ENCODE results near the gene MAST3.

Gene MAST3

DNA sequence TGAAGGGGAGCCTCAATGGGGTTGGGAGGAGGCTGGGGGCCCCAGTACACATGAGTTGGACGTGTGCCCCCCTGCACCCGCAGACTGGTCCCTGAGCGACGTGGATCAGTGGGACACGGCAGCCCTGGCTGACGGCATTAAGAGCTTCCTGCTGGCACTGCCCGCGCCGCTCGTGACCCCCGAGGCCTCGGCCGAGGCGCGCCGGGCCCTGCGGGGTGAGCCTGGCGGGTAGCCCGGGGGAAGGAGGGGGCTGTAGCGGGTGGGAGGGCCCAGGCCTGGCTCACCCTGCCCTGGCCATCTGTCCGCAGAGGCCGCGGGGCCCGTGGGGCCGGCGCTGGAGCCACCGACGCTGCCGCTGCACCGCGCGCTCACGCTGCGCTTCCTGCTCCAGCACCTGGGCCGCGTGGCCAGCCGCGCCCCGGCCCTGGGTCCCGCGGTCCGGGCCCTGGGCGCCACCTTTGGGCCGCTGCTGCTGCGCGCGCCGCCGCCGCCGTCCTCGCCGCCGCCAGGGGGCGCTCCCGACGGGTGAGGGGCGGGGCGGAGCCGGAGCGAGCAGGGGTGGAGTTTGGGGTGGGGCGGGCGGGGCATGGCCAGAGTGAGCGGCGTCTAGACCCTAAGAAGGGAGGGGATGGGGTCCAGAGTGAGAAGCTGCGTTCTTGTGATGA lies 63.5 kb downstream of the MAST3 start:
- peak; percentile 54 for DNase-seq

DNA sequence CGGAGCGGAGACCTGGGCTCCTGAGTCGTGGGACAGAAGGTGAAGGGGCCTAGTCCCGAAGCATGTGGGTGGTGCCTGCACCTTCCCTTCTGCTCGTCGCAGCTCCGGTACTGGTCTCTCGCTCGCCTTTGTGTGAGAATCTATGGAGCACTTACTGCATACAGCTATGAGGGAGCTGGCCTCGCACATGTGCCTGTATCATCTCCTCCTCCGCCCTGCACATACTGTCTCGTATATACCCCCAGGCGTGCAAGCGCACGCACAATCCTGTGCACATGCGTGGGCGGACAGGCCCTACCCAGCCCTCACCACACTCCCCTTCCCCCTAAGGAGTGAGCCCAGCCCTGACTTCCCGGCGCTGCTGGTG lies 64.0 kb downstream of the MAST3 start:
- no peak for DNase-seq

DNA sequence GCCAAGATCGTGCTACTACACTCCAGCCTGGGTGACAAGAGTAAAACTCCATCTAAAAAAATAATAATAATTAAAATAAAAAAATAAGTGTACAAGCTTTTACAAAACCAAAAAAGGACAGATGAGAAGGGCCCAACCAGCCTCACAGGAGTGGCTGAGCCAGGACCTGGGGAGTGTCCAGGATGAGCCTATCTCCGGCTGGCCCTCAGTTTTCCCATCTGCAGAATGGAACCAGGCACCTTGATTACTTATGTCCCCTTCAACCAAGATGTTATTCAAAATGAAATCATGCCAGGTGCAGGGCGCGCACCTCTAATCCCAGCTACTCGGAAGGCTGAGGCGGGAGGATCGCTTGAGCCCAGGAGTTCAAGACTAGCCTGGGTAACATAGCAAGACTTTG lies 66.5 kb downstream of the MAST3 start:
- no peak for DNase-seq

DNA sequence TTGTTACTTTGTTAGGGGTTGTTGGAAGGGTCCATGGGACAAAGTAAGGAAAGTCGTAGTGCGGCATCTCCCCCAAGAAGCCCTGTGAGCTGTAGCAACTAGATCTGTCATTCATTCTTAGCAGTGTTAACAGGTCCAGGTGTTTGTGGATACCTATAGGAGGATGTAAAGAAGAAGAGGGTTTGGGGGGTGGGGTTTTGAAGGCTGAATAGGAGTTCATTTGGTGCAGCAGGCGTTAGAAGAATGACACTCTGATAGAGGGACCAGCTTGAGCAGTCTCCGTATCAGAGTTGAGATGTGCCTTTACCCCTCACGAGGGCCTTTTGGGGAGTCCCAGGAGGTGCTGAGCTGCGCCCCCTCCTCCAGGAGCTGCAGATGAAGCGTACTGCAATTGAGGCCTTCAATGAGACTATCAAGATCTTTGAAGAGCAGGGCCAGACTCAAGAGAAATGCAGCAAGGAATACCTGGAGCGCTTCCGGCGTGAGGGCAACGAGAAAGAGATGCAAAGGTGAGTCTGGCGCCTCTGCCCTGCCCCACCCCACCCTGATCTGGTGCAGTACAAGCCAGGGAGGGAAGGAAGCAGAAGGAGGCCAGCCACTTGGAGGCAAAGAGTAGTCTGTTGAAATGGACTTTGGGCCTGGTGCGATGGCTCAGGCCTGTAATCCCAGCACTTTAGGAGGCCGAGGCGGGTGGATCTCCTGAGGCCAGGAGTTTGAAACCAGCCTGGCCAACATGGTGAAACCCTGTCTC lies 68.4 kb downstream of the MAST3 start:
- no peak for DNase-seq

DNA sequence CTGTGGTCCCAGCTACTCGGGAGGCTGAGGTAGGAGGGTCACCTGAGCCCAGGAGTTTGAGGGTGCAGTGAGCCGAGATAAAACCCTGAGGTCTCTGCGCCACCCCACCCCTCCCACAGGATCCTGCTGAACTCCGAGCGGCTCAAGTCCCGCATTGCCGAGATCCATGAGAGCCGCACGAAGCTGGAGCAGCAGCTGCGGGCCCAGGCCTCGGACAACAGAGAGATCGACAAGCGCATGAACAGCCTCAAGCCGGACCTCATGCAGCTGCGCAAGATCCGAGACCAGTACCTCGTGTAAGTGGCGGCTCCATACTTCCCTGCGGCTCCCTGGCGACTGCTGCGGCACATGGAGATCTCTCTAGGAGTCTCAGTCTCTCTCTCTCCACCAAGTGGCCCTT lies 69.4 kb downstream of the MAST3 start:
- no peak for DNase-seq

DNA sequence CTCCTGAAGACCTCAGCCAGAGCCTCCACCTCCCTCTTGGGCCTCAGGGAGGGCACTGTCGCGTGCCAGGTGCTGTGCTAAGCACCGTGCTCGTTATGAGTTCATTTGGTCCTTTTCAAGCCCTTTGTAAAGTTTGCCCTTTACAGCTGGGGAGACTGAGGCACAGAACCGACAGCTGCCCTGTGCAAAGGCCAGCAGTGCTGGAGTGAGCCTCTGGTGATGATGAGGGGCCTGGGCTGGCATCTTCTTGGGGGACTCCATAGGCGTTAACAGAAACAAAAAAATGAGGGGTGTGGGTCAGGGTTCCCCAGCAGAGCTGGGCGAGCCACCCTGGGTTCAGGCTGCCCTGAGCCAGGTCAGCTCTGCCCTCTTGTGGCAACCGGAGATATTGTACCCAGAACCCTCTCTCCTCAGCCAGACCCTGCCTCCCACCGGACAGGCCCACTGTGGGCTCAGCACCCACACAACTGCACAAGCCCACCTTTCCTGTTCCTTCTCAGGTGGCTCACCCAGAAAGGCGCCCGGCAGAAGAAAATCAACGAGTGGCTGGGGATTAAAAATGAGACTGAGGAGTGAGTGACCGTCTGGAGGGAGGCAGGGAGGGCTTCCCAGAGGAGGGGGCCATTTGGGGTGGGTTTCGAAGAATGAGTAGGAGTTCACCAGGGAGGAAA lies 70.5 kb downstream of the MAST3 start:
- DNase-seq = peak; percentile 29

DNA sequence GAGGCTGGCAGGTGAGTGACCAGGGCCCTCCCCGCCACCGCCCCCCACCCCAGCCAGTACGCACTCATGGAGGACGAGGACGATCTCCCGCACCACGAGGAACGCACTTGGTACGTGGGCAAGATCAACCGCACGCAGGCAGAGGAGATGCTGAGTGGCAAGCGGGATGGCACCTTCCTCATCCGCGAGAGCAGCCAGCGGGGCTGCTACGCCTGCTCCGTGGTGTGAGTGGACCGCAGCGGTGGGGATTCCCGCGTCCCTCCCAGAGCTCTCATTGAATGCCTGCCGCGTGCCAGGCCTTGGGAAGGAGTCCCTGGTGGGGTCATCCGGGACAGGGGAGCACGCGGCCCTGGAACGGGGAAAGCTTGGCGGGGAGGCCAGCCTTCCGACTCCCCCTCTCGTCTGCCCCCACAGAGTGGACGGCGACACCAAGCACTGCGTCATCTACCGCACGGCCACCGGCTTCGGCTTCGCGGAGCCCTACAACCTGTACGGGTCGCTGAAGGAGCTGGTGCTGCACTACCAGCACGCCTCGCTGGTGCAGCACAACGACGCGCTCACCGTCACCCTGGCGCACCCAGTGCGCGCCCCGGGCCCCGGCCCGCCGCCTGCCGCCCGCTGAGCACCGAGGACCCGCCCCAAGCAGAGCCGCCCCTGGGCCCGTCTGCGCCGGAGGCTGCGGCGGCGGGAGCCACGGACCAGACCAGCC lies 71.2 kb downstream of the MAST3 start:
- no peak for DNase-seq

DNA sequence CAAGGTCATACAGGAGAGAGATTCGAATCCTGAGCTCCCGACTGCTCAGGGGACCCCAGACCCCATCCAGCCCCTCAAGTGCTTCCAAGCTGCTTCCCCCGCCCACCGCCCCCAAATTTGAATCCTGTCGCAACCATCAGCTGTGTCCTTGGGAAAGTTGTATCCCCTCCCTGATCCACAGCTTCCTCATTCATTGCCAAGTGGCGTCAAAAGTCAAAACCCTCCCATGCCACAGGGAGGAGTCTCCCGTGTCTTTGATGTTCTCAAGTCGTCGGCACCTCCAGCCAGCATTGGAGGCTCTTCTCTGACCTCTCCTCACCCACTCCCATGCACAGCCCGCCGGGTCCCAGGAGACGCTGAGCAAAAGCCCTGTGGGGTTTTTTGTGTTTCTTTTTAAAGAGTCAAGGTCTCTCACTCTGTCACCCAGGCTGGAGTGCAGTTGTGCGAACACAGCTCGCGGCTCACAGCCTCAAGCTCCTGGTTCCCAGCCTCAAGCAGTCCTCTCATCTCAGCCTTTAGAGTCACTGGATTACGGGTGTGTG lies 73.2 kb downstream of the MAST3 start:
- no peak for DNase-seq

DNA sequence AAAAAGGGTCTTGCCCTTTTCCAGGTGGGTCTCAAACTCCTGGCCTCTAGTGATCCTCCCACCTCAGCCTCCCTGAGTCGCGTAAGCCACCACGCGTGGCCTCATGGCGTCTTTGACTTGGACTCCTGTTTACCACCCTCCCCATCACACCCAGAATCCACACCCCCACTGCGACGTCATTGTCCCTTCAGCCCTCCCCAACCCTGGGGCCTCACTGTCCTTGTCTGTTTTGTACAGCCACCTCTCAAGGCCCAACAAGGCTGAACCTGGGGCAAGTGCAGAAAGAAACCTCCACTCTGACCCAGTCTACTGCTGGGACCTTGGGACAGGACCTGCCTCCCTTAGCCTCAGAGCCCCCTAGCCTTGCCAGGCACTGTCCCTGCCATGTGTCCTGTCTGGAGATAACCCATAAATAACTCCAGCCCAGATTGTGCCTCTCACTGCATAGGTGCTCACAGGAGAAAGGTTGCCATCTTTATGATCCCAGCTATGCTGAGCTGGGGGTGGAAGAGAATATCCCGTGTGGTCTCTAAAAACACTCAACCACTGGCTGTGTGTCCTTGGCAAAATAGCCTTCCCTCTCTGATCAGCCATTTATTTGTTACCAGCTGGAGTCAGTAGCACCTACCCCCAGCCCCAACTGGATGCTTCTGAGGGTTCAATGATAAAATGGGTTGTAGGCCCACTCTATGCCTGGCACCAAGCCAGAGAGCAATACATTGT lies 74.2 kb downstream of the MAST3 start:
- DNase-seq = no peak

DNA sequence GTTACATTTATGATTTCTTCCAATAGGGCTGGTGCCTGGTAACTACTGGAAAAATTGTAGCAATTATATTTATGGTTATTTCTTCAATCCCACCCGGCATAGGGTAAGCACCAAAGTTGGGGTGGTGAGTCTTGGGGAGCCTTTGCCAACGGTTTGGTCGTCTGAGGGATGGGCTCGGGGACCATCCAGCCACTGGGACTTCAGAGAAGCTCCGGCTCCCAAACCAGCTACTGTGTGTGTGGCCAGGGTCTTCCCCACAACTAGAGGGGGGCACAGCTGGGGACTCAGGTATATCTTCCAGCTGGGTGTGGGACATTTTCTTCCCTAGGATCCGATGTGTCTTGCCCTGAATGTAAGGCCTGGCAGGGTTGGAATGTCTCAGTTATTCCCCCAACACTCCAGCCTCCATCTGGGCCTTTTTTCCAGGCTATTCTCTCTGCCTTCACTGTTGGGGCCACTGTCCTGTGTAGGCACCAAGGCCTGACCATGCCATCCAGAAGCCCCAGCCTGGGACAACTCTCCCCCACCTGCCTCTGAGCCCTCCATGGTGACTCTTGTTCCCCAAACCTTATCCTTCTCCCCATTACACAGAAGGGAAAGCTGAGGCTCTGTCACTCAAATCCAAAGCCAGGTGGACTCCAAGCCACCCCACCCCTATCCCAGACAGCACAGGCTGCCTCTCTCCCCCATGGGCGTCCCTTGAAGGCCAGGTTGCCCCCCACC lies 74.9 kb downstream of the MAST3 start:
- DNase-seq = no peak

DNA sequence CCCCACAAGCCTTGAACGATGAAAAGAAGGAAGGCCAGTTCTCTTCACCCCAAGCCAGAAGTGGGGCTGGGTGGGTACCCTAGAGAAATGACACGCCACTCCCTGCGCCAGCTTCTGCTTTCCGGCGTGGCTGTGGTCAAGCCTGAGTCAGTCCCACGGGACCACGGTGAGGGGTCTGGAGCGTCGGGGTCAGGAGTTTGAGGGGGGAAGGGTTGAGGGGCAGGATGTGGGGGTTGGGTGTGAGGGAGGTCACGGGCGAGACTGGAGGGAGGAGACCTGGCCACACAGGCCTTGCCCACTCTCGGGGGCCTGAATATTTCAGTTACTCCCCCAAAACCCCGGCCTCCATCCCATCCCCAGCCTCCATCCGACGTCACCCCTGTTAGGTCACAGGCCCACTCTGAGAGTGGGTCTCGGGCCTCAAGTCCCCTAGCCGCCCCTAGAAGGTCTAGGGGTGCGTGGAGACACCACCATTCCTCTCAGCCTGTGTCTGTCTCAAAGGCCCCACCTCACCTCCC lies 75.5 kb downstream of the MAST3 start:
- peak; percentile 58 for DNase-seq

DNA sequence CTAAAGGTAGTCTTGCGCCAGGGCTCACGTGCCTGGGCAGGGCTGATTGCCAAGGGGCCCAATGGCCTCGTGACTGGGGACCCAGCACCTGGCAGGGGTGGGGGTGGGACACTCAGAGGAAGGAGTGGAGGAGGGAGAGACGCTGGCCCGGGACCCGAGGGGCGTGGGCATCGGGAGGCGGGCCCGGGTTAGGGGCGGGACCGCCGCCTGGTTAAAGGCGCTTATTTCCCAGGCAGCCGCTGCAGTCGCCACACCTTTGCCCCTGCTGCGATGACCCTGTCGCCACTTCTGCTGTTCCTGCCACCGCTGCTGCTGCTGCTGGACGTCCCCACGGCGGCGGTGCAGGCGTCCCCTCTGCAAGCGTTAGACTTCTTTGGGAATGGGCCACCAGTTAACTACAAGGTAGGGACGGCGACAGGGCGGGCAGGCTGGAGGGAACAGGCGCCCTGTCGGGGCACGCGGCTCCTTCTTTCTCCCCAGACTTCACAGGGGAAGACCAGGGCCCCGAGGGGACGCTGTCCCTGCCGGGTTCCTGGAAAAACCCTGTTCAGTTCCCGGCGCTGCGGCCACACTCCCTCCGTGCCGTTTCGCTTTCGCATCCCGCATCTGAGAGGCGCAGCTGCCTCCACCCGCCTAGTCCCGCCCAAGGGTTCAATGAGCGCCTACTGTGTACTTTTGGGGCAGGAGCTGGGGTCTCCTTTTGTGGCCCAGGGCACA lies 76.2 kb downstream of the MAST3 start, which contains the start of gene IFI30:
TSS of gene IFI30 (plus strand) at position 242 of the 717 bp plus-strand sequence. CDS start at position 271, 29 bp downstream.
- DNase-seq = peak; percentile 33

DNA sequence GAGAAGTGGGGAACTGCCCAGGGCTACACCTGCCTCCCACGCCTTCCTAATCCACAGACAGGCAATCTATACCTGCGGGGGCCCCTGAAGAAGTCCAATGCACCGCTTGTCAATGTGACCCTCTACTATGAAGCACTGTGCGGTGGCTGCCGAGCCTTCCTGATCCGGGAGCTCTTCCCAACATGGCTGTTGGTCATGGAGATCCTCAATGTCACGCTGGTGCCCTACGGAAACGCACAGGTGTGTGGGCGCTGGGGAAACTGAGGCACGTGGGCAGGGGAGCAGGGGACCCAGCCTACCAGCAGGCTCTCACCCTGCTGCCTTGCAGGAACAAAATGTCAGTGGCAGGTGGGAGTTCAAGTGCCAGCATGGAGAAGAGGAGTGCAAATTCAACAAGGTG lies 77.4 kb downstream of the MAST3 start:
- DNase-seq = no peak

DNA sequence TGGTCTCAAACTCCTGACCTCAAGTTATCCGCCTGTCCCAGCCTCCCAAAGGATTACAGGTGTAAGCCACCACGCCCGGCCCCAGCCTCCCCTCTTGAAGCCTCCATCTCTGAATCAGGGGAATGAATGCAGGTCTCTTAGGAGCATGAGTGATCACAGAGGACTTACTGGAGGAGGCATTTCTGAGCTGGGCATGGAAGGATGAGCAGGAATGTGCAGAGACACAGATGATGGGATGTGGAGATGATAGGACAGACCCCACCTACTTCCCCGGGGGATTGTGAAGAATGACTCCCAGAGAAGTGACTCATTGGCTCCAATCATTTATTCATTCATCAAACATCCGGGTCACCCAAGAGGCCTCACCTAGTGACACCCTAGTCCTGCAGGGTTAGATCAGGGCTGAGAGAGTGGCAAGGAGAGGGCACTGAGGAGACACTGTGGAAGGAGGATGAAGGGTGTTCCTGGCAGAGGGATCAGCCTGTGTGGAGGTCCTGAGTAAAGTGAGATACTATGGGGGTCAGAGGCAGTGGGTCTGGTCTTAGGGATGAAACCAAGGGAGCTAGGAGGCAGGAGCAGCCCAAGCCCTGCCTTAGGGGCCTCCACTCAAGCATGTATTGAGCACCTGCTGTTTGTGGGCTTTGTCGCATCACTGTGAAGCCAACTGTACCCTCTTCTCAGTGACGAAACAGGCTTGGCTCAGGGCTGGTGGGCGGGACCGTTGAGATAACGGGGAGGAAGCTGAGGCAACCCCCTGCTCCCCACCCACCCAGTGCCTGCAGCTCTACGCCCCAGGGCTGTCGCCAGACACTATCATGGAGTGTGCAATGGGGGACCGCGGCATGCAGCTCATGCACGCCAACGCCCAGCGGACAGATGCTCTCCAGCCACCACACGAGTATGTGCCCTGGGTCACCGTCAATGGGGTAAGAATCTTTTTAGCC lies 79.1 kb downstream of the MAST3 start:
- DNase-seq = no peak

DNA sequence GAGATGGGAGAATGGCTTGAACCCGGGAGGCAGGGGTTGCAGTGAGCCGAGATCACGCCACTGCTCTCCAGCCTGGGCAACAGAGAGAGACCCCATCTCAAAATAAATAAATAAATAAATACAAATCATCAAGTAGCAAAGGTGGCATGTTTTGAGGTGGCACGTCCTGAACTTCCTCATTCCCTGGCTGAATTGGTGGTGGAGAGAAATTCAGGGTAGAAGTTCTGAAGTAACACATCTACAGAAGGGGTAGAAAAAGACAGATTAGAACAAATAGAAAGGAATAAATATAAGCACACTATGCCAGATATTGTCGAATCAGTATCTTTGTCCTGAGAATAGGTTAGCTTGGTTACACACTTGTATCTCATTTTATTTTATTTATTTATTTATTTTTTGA lies 82.4 kb downstream of the MAST3 start:
- no peak for DNase-seq

DNA sequence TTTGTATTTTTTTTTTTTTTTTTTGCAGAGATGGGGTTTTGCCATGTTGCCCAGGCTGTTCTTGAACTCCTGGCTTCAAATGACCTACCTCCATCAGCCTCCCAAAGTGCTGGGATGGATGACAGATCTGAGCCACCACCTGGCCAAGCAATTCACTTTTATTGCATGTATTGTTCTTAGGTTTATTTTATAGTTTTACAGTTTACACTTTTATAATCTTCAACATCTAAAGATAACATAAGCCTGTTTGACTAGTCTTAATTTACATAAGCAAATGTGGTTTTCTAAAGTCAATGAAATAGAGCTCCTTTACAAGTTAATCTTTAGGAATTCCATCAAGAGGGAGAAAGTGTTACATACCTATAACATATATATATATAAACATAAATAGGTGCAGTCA lies 86.0 kb downstream of the MAST3 start:
- DNase-seq = no peak

DNA sequence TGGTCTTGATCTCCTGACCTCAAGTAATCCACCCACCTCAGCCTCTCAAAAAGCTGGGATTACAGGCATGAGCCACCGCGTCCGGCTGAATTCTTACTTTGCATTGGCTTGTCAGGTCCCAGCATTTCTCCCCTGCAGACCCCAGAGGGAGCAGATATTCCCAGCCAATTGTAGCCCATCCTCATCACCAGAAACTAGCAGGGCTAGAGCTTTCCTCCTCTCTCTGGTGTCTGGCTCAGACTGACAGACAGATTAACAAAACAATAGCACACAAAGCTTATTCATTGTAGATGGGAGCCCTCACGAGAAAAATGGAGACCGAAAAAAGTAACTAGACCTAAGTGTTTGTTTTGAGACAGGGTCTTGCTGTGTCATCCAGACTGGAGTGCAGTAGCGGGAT lies 88.0 kb downstream of the MAST3 start:
- DNase-seq = no peak

DNA sequence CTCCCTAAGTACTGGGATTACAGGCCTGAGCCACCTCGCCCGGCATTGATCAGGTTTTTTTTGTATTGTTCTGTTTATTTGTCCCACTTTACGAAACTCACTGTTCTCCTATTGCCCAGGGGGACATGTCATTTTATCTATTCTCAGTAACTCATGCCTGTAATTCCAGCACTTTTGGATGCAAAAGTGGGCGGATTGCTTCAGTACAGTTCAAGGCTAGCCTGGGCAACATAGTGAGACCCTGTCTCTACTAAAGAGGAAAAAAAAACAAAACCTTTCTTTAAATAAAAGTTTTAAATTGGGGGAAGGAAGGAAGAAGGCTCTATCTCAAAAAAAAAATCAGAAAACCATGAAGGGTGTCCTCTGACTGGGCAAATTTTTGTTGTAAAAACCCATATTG lies 92.7 kb downstream of the MAST3 start:
- DNase-seq = no peak

DNA sequence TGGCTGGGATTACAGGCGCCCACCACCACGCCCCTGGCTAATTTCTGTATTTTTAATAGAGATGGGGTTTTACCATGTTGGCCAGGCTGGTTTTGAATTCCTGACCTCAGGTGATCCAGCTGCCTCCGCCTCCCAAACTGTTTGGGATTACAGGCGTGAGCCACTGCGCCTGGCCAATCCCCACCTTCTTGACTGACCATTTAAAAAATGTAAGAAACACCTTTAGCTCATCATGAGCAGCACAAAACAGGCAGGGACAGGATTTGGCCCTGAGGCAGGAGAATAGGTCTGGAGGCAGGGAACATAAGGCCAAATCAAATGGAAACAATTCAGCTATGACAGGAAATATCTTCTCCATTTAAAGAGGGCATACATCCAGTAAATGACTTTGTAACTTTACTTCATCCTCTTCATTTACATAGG lies 94.1 kb downstream of the MAST3 start:
- DNase-seq = no peak

Measured in fibroblast of skin of back (primary cell).